NB4 (cell line): ENCODE data around the gene PLAAT2.

Source experiments
- CTCF ChIP-seq: IDR thresholded peaks from one replicate; pipeline ENCODE4 v1.5.1; 2012; ENCODE audit warnings: low read depth, low read length
- MYC ChIP-seq: IDR thresholded peaks from 2 replicates; pipeline ENCODE4 v1.6.1; 2011; ENCODE audit warnings: low read depth, low read length
- POLR2A ChIP-seq: IDR thresholded peaks from 2 replicates; pipeline ENCODE4 v1.6.1; 2011; ENCODE audit warnings: mild to moderate bottlenecking; ENCODE audit not compliant: insufficient read length; ENCODE audit errors: extremely low read depth

- TF ChIP-seq CTCF (no peak), POLR2A (peak; percentile 15), MYC (peak; percentile 75)
Measured at GRCh38 chr11:63503492-63503891, 59.7 kb downstream of the PLAAT2 start.
